T-helper 1 cell treated with Interleukin-12 subunit alpha and Interleukin-12 subunit beta and Interleukin-4 antibody, amounts not matched to agents 30 ng/mL and 1 ng/mL, for 36 hours (primary cell): Measurements from ENCODE around the gene KCNC4. TPM values are rescaled to one million over a fixed set of nuclear protein-coding genes. Genes with fewer than 3 reads are reported as not detected.

Experiments used
- intact Hi-C: fragments of 100-400 bp; cut with micrococcal nuclease; formaldehyde crosslinking; loops from one replicate; pipeline ENCODE4 v1.15.1; 2024
- total RNA-seq: library from RNA; stranded (reverse); gene quantifications from 2 replicates; pipeline ENCODE4 v1.2.3, GENCODE V29; 2022

Gene KCNC4
- total RNA-seq, 1 donor from 2014 or later = 3.9 TPM

DNA sequence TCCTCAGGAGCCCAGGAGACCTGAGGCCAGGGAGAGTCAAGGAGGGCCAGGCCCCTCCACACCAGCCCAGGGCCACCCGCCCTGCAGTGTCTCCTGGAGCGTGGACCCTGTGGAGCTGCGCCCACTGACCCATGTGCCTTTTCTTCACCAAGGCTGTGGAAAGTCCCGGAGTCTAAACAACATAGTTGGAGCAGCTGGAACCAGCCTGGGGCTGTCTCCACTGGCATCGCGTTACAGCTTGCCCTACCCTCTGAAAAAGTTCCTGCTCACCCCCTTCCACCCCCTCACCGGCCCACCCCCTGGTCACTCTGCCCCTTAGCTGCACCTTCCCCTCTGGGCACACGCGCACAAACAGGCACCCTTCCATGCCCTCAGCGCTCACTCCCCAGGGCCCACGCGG, 18.3 kb downstream of the KCNC4 start:
- intact Hi-C loops = no loop called here

DNA sequence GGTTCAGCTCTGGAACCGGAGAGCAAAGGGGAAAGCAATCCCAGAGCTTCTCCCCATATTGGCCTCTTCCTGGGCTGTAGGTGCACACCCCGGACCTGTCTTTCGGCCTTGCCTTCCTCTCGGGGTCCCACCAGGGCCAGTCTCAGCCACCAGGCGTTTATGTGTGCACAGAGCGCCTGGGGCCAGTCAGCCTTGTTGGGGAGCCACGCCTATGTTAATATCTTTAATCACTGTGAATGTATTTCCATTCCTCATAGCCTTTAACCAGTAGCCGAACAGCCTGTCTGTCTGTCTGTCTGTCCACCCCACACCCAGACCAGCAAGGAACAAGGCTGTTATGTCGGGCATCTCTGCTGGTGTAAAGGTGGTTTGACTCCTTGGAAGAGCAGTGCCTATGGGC, 18.8 kb downstream of the KCNC4 start:
- intact Hi-C loops = no loop called here

DNA sequence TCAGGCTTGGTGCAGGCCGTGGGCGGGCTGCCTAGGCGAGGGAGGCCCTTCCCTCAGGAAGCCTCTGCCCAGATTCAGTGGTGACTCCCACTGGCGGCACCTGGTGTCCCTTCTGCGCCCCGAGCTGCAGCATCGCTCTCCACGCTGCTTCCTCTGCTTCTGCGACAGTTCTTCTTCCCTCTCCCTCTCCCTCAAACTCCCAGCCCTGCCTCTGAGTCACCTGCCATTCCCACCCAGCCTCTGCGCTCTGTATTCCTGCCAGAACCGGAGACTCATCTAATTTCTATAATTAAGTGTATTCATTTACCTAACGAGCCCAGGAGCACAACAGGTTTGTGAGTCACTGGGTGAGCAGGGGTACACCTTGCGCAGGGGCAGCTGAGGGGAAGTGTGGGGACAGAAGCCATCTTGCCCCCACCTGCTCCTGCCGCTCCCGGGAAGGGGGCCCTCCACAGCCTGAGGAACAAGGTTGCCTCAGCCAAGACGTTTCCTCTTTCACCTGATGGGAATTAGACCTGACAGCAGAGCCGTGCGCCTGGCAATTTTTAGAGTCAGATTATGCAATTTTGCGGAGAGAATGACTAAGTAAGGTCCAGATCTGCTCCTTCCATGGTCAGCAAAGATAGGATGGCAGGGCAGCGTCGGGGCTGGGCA, 19.4 kb downstream of the KCNC4 start:
- intact Hi-C loops = no loop called here

DNA sequence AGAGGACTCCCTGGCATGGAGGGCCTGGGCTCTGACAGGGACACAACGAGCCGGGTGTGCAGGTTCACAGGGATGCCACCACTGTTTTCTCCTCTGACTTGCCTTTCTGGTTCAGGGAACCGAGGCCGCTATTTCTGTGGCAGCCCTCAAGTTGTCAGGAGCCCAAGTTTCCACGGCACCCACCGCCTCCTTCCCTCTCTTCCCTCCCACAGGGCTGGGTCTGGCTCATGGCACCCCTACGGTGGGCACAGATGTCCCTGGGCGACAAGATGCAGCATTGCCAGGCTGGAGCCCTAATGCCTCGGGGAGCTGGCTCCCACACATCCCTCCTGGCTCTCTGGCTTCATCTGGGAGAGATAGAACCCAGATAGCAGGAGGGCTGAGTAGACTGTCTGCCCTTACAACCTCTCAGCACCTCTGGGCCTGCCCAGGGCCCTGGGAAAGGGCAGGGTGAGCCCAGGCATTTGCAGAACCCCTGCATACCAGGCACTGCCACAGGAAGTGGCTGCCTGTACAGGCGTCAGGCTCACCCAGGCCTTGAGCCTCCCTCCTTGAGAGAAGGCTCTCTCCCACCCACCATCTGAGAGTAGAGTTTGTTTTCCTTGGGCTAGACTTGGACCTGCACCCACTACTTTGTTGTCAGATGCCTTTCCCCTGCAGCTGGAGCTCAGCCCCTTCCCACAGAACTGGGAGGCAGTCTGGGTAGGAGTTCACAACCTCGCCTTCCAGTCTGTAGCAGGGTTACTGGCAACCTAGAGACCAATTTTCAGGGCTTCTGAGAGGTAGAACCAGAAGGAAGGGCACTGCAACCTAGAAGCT, 20.5 kb downstream of the KCNC4 start:
- intact Hi-C loops = no loop called here

DNA sequence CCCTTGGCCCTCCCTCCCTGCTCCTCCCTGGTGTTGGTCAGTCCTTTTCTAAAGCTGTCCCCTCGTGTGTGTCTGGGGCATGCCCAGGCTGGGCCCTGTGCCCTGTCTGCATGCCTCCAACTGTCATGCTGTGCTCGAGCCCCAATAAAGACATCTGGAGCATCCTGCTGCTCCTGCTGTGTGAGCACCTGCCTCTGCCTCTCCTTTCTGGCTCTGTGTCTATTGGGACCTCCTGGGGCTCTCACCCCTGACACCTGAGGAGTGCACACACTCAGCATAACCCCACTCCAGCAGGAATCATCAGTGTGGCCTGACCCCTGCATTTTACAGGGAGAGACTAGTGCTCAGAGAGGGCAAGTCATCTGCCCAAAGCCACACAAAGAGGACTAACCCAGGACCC, 23.7 kb downstream of the KCNC4 start:
- intact Hi-C loops = no loop called here

DNA sequence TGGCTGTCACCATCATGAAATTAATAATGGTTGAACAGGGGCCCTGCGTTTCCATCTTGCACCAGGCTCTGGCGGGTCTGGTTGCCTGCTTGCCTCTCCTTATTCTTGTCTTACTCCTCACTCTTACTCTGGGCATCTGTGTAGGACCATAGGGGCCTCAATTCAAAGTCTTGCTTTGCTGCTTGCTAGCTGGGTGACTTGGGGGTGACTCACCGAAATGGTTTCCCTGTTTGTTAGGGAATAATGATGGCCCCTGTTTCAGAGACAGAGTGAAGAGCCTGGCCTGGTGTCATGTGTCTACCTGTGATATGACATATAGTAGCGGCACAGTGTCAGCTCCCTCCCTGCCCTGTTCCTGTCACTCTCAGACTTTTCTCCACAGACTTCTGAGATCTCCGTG, 24.6 kb downstream of the KCNC4 start:
- intact Hi-C loops = no loop called here

DNA sequence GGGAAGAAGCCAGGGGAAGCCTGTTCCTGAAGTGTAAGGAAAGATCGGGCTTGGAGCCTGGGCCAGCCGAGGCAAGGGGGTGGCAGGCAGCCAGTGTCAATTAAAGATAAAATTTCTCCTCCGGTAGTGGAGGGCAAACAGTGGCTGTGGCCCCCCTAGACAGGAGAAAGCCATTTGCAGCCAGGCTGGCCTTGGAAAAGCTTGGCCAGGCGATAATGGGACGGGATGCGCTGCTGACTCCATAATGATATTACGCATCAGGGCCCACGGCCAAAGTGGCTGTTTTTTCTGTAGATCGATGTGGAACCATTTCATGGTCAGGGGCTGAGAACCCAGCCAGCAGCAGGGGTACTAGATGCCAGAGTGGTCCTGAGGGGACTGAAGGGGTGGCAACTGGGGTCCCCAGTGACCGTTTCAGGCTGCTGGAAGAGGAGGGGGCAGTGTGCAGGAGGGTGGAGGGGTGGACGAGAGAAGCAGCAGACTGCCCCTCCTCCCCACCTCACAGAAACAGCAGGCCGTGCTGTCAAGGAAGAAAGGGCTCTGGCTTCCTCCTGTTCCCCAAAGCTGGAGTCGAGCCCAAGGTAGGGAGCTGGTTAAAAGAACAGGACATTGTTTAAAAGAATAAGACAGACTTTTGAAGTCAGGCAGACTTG, 25.2 kb downstream of the KCNC4 start:
- intact Hi-C loops = no loop called here

DNA sequence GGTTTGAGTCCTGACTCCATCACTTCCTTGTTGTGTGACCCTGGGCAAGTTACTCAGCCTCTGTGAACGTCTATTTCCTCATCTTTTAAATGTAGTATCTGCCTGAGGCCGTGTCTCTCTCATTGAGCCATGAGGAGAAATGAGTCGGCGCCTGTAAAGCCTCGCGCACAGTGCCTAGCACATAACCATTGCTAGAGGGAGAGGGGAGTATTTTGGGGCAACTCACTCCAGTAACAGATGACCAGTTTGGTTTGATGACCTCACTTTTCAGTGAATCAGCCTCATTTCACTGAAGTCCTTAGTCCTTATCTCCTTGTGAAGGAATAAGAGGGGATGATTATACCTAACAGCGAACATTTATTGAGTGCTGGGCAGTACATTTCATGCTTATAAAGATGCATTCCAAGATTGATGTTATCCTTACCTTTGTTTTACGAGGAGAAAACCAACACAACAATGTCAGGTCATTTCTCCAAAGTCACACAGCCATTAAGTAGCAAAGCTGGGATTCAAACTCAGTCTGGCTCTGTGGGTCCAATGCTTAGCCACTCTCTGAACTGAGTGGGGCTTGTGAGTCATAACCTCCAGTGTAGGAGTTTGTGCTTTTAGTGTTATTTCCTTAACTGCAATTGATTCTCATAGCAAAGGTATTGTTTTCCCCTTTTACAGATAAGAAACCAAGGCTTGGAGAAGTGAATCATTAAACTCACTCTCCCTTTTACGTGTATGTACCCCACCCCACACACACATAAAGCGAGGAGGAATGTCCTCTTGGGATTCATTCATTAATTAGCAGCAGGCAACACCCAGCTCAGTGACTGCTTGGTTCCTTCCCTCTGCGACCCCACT, 25.9 kb downstream of the KCNC4 start:
- intact Hi-C loops = loop anchor here (2.0 kb wide), 1 partner anchor 25 kb away; the partner anchor contains the start of gene KCNC4

DNA sequence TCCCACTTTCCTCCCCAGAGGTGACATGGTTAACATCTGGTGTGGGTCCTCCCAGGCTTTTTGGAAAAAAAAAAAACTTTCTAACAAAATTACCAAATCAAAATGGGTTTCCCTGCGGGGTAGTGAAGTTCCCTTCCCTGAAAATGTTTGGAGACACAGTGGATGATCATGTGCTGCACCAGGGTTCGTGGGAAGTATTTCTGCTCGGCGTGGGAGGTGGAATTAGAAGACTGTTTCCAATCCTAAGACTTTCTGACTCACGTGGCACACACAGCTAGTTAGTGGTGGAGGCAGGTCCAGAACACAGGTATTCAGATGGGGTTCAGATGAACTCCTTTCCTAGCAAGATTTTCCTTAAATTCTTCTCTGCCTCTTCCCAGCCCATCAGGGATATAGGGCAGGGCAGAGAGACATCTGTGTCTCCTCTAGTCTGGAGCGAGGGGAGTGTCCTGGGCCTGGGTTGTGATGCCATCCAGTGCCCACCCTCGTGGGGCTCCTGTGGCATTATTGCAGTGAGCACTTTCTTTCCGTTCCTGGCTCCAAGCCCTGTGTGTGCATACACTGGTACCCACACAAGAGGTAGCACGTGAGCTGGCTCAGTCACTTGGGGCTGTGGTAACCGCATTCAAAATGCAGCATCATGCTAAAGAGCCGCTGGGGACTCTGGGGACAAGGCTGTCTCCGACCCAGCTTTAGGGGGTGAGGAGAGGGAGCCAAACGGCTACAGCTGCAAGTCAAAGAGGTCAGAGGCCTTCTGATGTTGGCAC, 27.5 kb downstream of the KCNC4 start:
- intact Hi-C loops = loop anchor here (2.0 kb wide), 1 partner anchor 27 kb away; the partner anchor contains the start of gene KCNC4

DNA sequence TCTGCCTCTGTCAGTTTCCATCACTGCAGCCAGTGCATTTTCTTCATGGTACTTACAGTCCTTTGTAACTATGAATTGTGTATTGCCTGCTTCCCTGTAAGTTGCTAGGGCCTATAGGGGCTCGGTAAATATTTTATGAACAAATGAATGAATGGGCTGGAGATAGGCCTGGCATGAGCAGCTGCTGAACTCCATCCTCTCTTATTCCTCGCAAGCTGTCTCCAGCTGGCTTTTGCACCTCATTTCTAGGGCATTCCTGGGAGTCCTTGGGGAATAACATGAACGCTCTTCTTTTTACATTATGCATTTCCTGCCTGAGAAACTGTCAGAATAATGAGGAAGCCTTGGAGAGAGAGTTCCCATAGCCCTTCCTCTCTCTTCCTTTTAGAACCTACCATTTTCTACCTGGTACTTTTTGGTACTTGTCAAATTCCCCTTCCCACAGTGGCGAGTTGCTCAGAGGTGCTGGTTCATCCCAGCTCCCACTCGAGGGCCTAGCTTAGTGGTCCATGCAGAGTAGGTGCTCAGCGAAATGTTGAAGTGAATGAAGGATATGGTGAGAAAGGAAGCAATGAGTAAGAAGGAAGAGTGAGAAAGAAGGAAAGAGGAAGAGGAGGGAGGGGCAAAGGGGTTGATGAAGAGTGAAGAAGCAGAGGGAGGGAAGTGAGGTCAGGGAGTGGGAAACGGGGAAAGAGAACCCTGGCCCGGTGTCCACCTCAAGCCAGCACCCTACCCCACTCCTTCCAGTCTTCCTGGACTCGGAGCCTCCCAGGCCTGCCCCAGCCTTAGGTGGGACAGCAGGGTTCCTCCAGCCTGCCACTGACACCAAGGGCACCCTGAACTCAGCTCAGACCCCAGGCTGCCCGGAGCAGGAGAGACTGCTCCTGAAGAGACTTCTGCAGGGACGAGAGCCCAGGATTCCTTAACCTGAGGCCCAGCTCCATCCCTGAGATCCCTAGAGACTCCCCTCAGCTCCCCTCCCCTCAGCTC, 29.6 kb downstream of the KCNC4 start:
- intact Hi-C loops = no loop called here

DNA sequence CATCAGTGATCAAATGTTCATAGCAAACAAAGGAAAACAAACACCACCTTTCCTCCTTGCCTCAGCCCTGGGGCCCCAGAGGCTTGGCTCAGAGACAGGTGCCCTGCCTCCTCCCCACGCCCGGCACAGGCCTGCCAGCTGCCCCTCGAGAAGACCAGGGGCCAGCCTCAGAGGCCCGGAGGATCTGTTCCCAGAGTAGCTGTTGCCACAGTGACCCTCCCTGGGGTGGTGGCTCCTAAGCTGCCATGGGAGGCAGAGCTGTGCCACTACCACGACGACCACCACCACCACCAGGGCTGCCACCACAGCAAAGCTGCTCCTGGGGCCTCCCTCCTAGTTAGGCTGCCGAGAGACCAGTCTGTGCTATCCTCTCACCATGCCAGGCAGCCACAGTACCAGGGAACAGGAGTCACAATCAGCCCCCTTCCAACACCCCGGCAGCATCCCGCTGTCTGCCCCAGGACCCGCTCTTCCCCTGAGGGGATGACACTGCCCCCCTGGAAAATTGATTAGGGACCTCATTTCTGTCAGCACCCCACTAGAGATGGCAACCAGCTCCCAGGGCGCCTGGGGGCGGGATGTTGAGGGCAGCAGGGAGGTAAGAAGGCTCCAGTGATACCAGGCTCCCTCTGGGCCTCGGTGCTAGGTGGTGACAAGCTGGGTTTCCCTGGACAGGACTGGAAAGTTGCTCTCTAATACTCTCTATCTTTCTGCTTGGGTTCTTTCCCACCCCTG, 30.5 kb downstream of the KCNC4 start:
- intact Hi-C loops = no loop called here

DNA sequence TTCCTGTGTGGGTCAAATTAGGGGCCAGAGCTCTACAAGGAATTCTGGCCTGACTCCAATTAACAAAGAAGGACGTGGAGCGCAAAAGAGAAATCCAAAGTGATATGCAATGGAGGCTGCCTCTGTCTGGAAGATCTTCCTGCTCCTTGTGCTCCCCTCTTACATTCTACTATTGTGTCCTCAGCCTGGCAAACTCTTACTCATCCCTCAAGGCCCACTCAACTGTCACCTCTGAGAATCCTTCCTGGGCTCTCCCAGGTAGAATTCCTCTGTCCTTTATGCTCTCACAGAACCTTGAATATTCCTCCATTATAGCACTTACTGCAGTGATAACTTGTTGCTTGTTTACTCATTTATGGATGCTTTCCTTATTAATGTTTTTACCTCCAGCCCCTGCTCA, 31.4 kb downstream of the KCNC4 start:
- intact Hi-C loops = no loop called here

DNA sequence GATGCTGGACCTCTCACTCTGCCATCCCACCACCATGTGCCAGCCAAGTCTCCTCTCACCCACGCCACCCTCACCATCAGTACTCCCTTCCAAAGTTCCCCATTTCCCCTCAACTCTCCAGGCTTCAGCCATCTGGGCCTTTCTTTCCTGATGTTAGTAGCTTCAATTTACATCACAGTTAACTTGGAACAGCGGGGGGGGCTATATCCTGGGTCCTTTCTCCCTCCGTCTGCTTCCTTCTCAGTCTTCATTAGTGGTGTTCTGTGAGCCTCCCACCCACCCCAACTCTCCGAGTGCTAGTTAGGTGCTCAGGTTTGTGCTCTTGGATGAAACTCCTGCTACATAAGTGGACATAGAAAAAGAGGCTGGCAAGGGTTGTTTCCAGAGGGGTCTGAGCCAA, 31.9 kb downstream of the KCNC4 start:
- intact Hi-C loops = no loop called here

DNA sequence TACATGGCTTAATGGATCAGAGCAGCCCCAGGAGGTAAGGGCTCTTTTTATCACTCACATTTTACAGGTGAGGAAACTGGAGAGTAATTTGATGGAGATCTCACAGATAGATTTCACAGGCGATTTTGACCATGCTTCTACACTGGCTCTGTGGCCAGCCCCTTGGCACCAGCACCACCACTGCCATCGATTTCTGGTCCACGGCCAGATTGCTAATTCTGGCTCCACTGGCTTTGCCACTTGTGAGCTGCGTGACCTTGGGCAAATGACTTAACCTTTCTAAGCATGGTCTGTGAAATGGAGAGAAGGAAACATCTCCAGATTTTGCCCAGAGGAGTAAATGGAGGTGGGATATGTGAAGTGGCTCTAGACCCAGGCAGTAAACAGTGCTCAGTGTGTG, 32.6 kb downstream of the KCNC4 start:
- intact Hi-C loops = no loop called here

DNA sequence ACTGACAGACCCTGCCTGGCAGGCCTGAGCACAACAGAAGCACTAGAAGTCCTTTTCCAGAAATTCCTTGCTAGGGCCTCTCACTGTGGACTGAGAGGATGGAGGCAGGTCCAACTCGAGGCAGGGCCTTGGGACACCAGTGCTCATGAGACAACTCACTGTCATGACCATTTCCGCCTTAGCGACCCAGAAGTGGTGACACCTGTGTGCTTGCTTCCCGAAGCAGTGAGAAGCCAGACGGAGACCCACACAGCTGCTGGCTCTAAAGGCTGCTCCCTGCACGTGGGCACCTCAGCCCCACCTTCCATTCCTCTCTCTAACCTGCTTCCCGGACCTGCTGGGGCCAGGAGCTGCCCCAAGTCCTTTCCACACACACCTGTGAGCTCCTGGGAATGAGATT, 33.0 kb downstream of the KCNC4 start:
- intact Hi-C loops = no loop called here

DNA sequence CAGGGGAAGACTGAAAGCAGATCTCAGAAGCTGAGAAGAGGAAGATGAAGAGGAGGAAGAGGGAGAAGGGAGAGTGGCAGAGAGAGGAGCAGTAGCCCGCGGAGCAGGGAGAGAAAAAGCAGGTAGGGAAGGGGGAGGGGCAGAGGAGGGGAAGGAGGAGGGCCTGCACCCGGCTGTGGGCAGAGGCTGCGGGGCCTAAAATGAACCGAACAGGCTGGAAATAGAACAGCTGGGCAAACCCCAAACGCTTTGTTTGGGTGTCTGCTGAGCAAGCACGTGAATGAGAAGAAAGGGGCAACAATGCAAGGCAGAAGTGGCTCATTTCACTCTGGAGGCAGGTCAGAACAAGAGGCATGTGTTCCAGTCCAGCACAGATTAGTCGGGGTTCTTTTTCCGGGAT, 33.5 kb downstream of the KCNC4 start:
- intact Hi-C loops = no loop called here

DNA sequence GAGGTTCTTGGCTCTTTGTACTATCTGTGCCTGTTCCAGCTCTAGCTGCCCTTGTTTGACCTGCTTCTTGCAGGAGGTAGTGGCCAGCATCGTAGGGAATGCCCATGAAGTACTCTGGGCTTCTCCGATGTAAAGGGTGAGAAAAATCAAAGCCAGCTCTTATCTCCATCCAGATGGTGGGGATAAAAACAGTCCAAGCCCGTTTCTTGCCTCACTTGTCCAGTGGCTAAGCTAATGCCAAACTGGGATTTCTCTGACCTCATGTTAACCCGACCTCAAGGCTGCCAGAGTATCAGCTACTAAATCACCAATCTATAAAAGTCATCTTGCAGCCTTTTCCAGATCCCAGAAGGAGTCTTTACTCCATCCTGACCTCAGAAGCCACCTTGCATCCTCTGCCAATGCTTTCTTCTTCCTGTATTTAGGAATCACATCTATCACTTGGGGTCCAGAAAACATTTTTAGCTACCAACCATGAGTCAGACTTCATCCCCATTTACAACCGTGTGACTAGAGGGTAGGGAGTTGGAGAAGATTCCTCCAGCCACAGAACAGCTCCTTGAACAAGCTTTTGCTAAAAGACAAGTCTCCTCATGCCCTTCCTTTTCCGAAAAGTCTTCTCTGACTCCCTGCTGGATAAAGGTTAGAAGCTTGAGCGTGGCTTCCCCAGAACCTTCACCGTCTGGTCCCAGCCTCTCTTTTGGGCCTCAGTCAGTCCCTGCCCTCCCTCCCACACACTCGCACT, 35.9 kb downstream of the KCNC4 start:
- intact Hi-C loops = no loop called here

DNA sequence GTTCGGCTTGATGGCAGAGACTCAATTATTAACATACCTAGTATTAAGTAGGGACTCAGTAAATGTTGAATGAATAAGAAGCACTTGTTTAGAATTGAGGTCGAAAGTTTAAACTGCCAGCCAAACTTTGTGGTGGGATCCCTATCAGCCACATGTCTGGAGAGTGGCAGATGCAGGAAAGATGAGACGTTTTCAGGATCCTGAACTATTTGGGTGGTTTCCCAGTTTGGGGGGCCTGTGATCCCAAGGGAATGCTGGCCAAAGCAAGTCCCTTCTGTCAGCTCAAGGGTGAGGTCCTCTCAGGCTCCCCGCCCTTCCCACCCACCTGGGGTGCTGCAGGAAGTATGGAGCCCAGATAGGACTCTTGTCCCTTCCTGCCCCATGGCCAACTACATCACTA, 38.6 kb downstream of the KCNC4 start:
- intact Hi-C loops = no loop called here
